Endothelial cell of umbilical vein (primary cell): Measurements from ENCODE around the gene RTN4. TPM values are rescaled to one million over a fixed set of nuclear protein-coding genes. Genes with fewer than 3 reads are reported as not detected.

ENCODE experiments used
- BruUV-seq: library from RNA; stranded (reverse); fragments of 400-500 nt; replicated peaks from 2 replicates; lab custom pipeline; 2021; lab: Mats Ljungman, UMichigan
- CTCF ChIA-PET: fragments of 300-600, 350-600 bp; sonication (Branson Sonifier 250); formaldehyde crosslinking; loops from one replicate; lab custom pipeline; 2021; ENCODE audit warnings: antibody characterized with exemption, inconsistent platforms; lab: Charles Lee
- POLR2A ChIA-PET: fragments of 300-600, 350-600 bp; sonication (Branson Sonifier 250); formaldehyde crosslinking; loops from one replicate; lab custom pipeline; 2021; ENCODE audit warnings: antibody characterized with exemption, inconsistent platforms; lab: Charles Lee
- DNase-seq: peaks from one replicate; pipeline ENCODE4 v3.0.0-alpha.2; 2011; ENCODE audit warnings: low read depth, low spot score
- FAIRE-seq: peaks from 2 replicates; lab custom pipeline; 2011; peaks lifted over from hg19 to GRCh38; lab: Jason Lieb, UNC
- H2AFZ ChIP-seq: 2 replicates; pipeline ENCODE4 v1.6.0; 2012; ENCODE audit warnings: low read depth, low read length, control low read depth, inconsistent platforms
- H3K27ac ChIP-seq: 2 replicates; pipeline ENCODE4 v1.5.1; 2011; ENCODE audit warnings: low read depth, mild to moderate bottlenecking, control low read depth, low read length, moderate library complexity; ENCODE audit not compliant: insufficient read depth
- H3K27me3 ChIP-seq, 2 experiments: 2 replicates each; pipeline versions ENCODE4 v1.6.0 to v1.6.1; 2011; ENCODE audit warnings: low read length in 2 of 2, mixed read lengths in 1 of 2; ENCODE audit not compliant: control insufficient read depth in 2 of 2, insufficient read depth in 2 of 2
- H3K36me3 ChIP-seq, 2 experiments: 2 replicates in 1 of 2; 3 replicates in 1 of 2; pipeline ENCODE4 v1.5.1; 2011; ENCODE audit warnings: low read length in 2 of 2, mild to moderate bottlenecking in 1 of 2, moderate library complexity in 1 of 2; ENCODE audit not compliant: control insufficient read depth in 2 of 2, insufficient read depth in 2 of 2; ENCODE audit errors: extremely low read depth in 1 of 2
- H3K4me1 ChIP-seq: 3 replicates; pipeline ENCODE4 v1.5.1; 2011; ENCODE audit warnings: mild to moderate bottlenecking, low read length; ENCODE audit not compliant: control insufficient read depth, insufficient read depth; ENCODE audit errors: extremely low read depth
- H3K4me2 ChIP-seq: 2 replicates; pipeline ENCODE4 v1.6.1; 2011; ENCODE audit warnings: low read length, control low read depth, mixed read lengths; ENCODE audit not compliant: insufficient read depth
- H3K4me3 ChIP-seq, 3 experiments: fragments of 200-600 bp in 1 of 3; sonication (generic), shearing (Covaris generic) in 1 of 3; replicated peaks in 1 of 3; 2 replicates each; pipeline ENCODE4 v1.5.1; 2011 to 2016; ENCODE audit warnings: control low read depth in 3 of 3, low read length in 3 of 3, mild to moderate bottlenecking in 2 of 3, inconsistent platforms in 1 of 3, low read depth in 1 of 3, moderate library complexity in 1 of 3; ENCODE audit not compliant: insufficient read depth in 1 of 3
- H3K79me2 ChIP-seq: 2 replicates; pipeline ENCODE4 v1.6.0; 2012; ENCODE audit warnings: low read length, inconsistent platforms; ENCODE audit not compliant: control insufficient read depth, insufficient read depth
- H3K9ac ChIP-seq: replicated peaks from 2 replicates; pipeline ENCODE3; 2011; ENCODE audit warnings: low read length, control low read depth; ENCODE audit not compliant: insufficient read depth; ENCODE audit errors: extremely low read depth
- H3K9me1 ChIP-seq: replicated peaks from 3 replicates; pipeline ENCODE4 v1.6.0; 2011; ENCODE audit warnings: mild to moderate bottlenecking, low read length; ENCODE audit not compliant: control insufficient read depth, insufficient read depth; ENCODE audit errors: extremely low read depth
- H3K9me3 ChIP-seq: replicated peaks from 2 replicates; pipeline ENCODE4 v1.5.1; 2012; ENCODE audit warnings: low read length, inconsistent platforms; ENCODE audit not compliant: control insufficient read depth, insufficient read depth
- H4K20me1 ChIP-seq: replicated peaks from 2 replicates; pipeline ENCODE3; 2011; ENCODE audit warnings: mild to moderate bottlenecking, low read length; ENCODE audit not compliant: control insufficient read depth, insufficient read depth; ENCODE audit errors: extremely low read depth
- CTCF ChIP-seq, 2 donors: IDR thresholded peaks; 1 replicate in 1 of 2; 2 replicates in 1 of 2; pipeline ENCODE4 v1.5.1; 2011; ENCODE audit warnings: low read length in 2 of 2, mild to moderate bottlenecking in 2 of 2, moderate library complexity in 2 of 2, control low read depth in 1 of 2, inconsistent platforms in 1 of 2, low read depth in 1 of 2; ENCODE audit not compliant: insufficient read depth in 1 of 2; ENCODE audit errors: extremely low read depth in 1 of 2
- EZH2 ChIP-seq: IDR thresholded peaks from 2 replicates; pipeline ENCODE4 v1.6.1; 2012; ENCODE audit warnings: borderline replicate concordance, low read depth, mild to moderate bottlenecking, moderate library complexity, low read length, inconsistent platforms; ENCODE audit not compliant: severe bottlenecking
- FOS ChIP-seq: IDR thresholded peaks from 2 replicates; pipeline ENCODE4 v1.6.1; 2011; ENCODE audit warnings: mild to moderate bottlenecking, low read length, moderate library complexity, borderline replicate concordance; ENCODE audit not compliant: insufficient read depth
- GATA2 ChIP-seq: IDR thresholded peaks from 2 replicates; pipeline ENCODE4 v1.7.0; 2011; ENCODE audit warnings: low read depth, mild to moderate bottlenecking, moderate library complexity, mixed read lengths, low read length; ENCODE audit not compliant: insufficient read length, insufficient read depth
- JUN ChIP-seq: IDR thresholded peaks from 2 replicates; pipeline ENCODE4 v1.6.1; 2011; ENCODE audit warnings: borderline replicate concordance, low read depth; ENCODE audit not compliant: insufficient read length, insufficient read depth
- MAX ChIP-seq: IDR thresholded peaks from 2 replicates; pipeline ENCODE4 v1.6.1; 2011; ENCODE audit not compliant: insufficient read depth, insufficient read length
- MYC ChIP-seq: IDR thresholded peaks from one replicate; pipeline ENCODE4 v1.6.1; 2011; ENCODE audit warnings: mild to moderate bottlenecking, low read depth, low read length
- POLR2A ChIP-seq: IDR thresholded peaks from 2 replicates; pipeline ENCODE4 v1.6.1; 2012; ENCODE audit warnings: low read depth, mild to moderate bottlenecking, control low read depth, low read length
- POLR2AphosphoS5 ChIP-seq: IDR thresholded peaks from 2 replicates; pipeline ENCODE4 v1.6.1; 2012; ENCODE audit warnings: low read depth, mild to moderate bottlenecking, control low read depth, low read length, moderate library complexity; ENCODE audit not compliant: insufficient read depth
- dilution Hi-C: fragments of 300-500 bp; cut with MboI; formaldehyde crosslinking; loops from one replicate; pipeline ENCODE4 v1.15.0; 2019; ENCODE audit warnings: low sequenced_read_pairs; ENCODE audit not compliant: extremely low pct_ligation_motif_present
- intact Hi-C: fragments of 100-400 bp; cut with micrococcal nuclease; formaldehyde crosslinking; loops from one replicate; pipeline ENCODE4 v1.10.0; 2022
- polyA plus RNA-seq, 4 experiments: library from polyadenylated mRNA; depleted of rRNA in 3 of 4; stranded (reverse) in 3 of 4; unstranded in 1 of 4; fragments of >200 nt; gene quantifications; 2 replicates each; pipeline versions ENCODE4 v1.2.1 to v1.2.3, GENCODE V29; 2011 to 2012; ENCODE audit warnings: missing spikeins in 1 of 4
- total RNA-seq: library from RNA; stranded (reverse); gene quantifications from 2 replicates; pipeline ENCODE4 v1.2.3, GENCODE V29; 2021

Gene RTN4
- total and polyA plus RNA-seq, 2 donors (not counting 3 experiments of a cell fraction or from before 2014, with no cell fraction given) = 253 to 486 TPM

- BruUV-seq = no TSS peak
- H2AFZ ChIP-seq = no peak overlapping the region
- H3K4me1 ChIP-seq = peaks cover 16% of the 10 kb centered on the region
- peaks cover 42% of the 10 kb centered on the region for H3K79me2 ChIP-seq
- H4K20me1 ChIP-seq = peaks cover 14% of the 10 kb centered on the region
- H3K9ac ChIP-seq = no peak overlapping the region
- ChIA-PET CTCF (interaction anchor here (1.0 to 1.9 kb wide), 4 partner anchors 9 to 198 kb away, joined by 3 to 7 read pairs (median 3); no protein-coding TSS in a partner anchor), POLR2A (no interaction called here)
- H3K9me1 ChIP-seq = no peaks in the 10 kb centered on the region
- dilution Hi-C loops = no loop called here
- no peak overlapping the region for H3K27ac ChIP-seq
- H3K4me2 ChIP-seq = no peak overlapping the region
- no peak for TF ChIP-seq GATA2
- no peak for TF ChIP-seq FOS
- TF ChIP-seq POLR2AphosphoS5 = no peak
- no peak for TF ChIP-seq MYC
- no peak for TF ChIP-seq MAX
- TF ChIP-seq CTCF (IDR thresholded peaks at IDR 0.05; ENCODE audit: extremely low read depth in 1 of 2, insufficient read depth in 1 of 2, low read depth in 1 of 2, low read length in 2 of 2) = no peak
- no peak for TF ChIP-seq JUN
- no peak for TF ChIP-seq EZH2
- TF ChIP-seq POLR2A = no peak
- intact Hi-C loops = no loop called here
- no peaks in the 10 kb centered on the region for H3K9me3 ChIP-seq
- no peak for DNase-seq
- H3K36me3 ChIP-seq = peaks cover 3 to 30% of the 10 kb centered on the region in 2 experiments
- H3K27me3 ChIP-seq = no peaks in the 10 kb centered on the region
- FAIRE-seq = no peak
- no peak overlapping the region for H3K4me3 ChIP-seq
Measured at GRCh38 chr2:54969295-54969939, 80.8 kb downstream of the RTN4 start.
